ENCODE results near the gene CAPN11. TPM values are rescaled to one million over a fixed set of nuclear protein-coding genes. Genes with fewer than 3 reads are reported as not detected.

Gene CAPN11
- total and polyA plus RNA-seq, 9 of the 15 experiments (the other 6 are each of a cell fraction or from before 2014, with no cell fraction given) = 0.03 to 0.61 (median 0.17) TPM; not detected in 1

DNA sequence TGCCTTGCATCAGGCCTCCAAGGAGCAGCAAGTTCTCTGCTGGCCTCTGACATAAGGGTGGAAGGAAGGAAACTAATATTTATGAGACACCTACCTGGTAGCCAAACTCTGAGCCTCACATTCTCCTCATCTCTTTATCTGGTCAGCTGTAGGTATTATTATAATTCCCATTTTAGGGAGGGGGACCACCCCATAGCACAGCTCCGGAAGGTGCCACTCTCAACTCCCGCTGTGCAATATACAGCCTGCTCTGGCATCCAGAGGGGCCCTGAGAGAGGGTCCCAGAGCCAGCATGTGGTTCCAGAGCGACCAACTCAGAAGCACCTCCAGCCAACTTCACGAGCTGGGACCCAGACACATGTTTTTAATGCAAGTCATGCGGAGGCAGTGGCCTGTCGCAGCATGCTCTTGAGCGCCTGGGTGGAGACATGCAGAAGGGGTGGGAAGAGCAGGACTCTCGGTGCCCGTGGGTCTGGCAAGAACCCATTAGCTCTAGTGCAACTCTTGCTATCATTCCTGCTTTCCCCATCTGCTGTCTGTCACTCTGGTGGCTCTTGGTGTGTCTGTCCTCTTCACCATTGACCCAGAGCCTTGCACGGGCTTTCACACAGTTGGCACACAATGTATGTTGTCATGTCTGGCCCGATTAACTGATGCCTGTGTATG is 43.2 kb downstream of the CAPN11 start (continued):
- TF ChIP-seq, protein P1, sequence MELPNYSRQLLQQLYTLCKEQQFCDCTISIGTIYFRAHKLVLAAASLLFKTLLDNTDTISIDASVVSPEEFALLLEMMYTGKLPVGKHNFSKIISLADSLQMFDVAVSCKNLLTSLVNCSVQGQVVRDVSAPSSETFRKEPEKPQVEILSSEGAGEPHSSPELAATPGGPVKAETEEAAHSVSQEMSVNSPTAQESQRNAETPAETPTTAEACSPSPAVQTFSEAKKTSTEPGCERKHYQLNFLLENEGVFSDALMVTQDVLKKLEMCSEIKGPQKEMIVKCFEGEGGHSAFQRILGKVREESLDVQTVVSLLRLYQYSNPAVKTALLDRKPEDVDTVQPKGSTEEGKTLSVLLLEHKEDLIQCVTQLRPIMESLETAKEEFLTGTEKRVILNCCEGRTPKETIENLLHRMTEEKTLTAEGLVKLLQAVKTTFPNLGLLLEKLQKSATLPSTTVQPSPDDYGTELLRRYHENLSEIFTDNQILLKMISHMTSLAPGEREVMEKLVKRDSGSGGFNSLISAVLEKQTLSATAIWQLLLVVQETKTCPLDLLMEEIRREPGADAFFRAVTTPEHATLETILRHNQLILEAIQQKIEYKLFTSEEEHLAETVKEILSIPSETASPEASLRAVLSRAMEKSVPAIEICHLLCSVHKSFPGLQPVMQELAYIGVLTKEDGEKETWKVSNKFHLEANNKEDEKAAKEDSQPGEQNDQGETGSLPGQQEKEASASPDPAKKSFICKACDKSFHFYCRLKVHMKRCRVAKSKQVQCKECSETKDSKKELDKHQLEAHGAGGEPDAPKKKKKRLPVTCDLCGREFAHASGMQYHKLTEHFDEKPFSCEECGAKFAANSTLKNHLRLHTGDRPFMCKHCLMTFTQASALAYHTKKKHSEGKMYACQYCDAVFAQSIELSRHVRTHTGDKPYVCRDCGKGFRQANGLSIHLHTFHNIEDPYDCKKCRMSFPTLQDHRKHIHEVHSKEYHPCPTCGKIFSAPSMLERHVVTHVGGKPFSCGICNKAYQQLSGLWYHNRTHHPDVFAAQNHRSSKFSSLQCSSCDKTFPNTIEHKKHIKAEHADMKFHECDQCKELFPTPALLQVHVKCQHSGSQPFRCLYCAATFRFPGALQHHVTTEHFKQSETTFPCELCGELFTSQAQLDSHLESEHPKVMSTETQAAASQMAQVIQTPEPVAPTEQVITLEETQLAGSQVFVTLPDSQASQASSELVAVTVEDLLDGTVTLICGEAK (IDR thresholded peaks at IDR 0.05) = no peak
- TF ChIP-seq, protein P1 (CRISPR knock-in tag; IDR thresholded peaks at IDR 0.05) = no peak
- TF ChIP-seq, protein P2, sequence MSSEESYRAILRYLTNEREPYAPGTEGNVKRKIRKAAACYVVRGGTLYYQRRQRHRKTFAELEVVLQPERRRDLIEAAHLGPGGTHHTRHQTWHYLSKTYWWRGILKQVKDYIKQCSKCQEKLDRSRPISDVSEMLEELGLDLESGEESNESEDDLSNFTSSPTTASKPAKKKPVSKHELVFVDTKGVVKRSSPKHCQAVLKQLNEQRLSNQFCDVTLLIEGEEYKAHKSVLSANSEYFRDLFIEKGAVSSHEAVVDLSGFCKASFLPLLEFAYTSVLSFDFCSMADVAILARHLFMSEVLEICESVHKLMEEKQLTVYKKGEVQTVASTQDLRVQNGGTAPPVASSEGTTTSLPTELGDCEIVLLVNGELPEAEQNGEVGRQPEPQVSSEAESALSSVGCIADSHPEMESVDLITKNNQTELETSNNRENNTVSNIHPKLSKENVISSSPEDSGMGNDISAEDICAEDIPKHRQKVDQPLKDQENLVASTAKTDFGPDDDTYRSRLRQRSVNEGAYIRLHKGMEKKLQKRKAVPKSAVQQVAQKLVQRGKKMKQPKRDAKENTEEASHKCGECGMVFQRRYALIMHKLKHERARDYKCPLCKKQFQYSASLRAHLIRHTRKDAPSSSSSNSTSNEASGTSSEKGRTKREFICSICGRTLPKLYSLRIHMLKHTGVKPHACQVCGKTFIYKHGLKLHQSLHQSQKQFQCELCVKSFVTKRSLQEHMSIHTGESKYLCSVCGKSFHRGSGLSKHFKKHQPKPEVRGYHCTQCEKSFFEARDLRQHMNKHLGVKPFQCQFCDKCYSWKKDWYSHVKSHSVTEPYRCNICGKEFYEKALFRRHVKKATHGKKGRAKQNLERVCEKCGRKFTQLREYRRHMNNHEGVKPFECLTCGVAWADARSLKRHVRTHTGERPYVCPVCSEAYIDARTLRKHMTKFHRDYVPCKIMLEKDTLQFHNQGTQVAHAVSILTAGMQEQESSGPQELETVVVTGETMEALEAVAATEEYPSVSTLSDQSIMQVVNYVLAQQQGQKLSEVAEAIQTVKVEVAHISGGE (CRISPR knock-in tag; IDR thresholded peaks at IDR 0.05) = no peak
- TF ChIP-seq ZNF695 (CRISPR knock-in tag; IDR thresholded peaks at IDR 0.05) (no peak), ZNF133 (CRISPR knock-in tag; IDR thresholded peaks at IDR 0.05) (no peak), ASH1L (IDR thresholded peaks at IDR 0.05; ENCODE audit: borderline replicate concordance, low read depth, partially characterized antibody) (no peak), ZC3H4 (CRISPR knock-in tag; IDR thresholded peaks at IDR 0.05; ENCODE audit: borderline replicate concordance) (no peak), SREBF2 (CRISPR knock-in tag; IDR thresholded peaks at IDR 0.05) (no peak)
- TF ChIP-seq, protein P3, sequence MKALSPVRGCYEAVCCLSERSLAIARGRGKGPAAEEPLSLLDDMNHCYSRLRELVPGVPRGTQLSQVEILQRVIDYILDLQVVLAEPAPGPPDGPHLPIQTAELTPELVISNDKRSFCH (CRISPR knock-in tag; IDR thresholded peaks at IDR 0.05) = no peak
- TF ChIP-seq, protein P3 (tag; IDR thresholded peaks at IDR 0.05) = no peak
- TF ChIP-seq, protein P4, sequence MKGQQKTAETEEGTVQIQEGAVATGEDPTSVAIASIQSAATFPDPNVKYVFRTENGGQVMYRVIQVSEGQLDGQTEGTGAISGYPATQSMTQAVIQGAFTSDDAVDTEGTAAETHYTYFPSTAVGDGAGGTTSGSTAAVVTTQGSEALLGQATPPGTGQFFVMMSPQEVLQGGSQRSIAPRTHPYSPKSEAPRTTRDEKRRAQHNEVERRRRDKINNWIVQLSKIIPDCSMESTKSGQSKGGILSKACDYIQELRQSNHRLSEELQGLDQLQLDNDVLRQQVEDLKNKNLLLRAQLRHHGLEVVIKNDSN (CRISPR knock-in tag; IDR thresholded peaks at IDR 0.05) = no peak

Measured in K562 (cell line).